GM23338 (cell line): ENCODE measurements around the gene POU2AF3. TPM values are rescaled to one million over a fixed set of nuclear protein-coding genes. Genes with fewer than 3 reads are reported as not detected.

ENCODE experiments used
- ATAC-seq: fragments of 200-7000 bp; cut with Tn5 transposase; 3 replicates; pipeline ENCODE4 v1.9.1; 2020
- DNase-seq: peaks from one replicate; pipeline ENCODE4 v3.0.0-alpha.2; 2015; ENCODE audit warnings: low spot score
- H2AFZ ChIP-seq: fragments of 200-600 bp; sonication (generic); 2 replicates; pipeline ENCODE4 v1.8.0; 2016; ENCODE audit warnings: antibody characterized with exemption, mild to moderate bottlenecking, moderate library complexity
- H3F3A ChIP-seq: fragments of 200-600 bp; sonication (generic); replicated peaks from 2 replicates; pipeline ENCODE4 v1.8.0; 2017; ENCODE audit warnings: antibody characterized with exemption, mixed run types, low read depth
- H3K27ac ChIP-seq: fragments of 200-600 bp; sonication (generic); 2 replicates; pipeline ENCODE4 v1.6.1; 2016; ENCODE audit warnings: low read depth
- H3K27me3 ChIP-seq: fragments of 200-600 bp; sonication (generic); 2 replicates; pipeline ENCODE4 v1.8.0; 2016; ENCODE audit warnings: mild to moderate bottlenecking, mixed run types, moderate library complexity; ENCODE audit not compliant: insufficient read depth
- H3K36me3 ChIP-seq: fragments of 200-600 bp; sonication (generic); 2 replicates; pipeline ENCODE4 v1.8.0; 2016; ENCODE audit warnings: mild to moderate bottlenecking; ENCODE audit not compliant: insufficient read depth
- H3K4me1 ChIP-seq: fragments of 200-600 bp; sonication (generic); 2 replicates; pipeline ENCODE4 v1.8.0; 2016; ENCODE audit warnings: mild to moderate bottlenecking, moderate library complexity; ENCODE audit not compliant: insufficient read depth
- H3K4me2 ChIP-seq: fragments of 200-600 bp; sonication (generic); 2 replicates; pipeline ENCODE4 v1.7.1; 2017; ENCODE audit warnings: mixed run types
- H3K4me3 ChIP-seq: fragments of 200-600 bp; sonication (generic); 2 replicates; pipeline ENCODE4 v1.6.1; 2016; ENCODE audit warnings: mixed run types
- H3K79me2 ChIP-seq: fragments of 200-600 bp; sonication (generic); replicated peaks from 2 replicates; pipeline ENCODE4 v1.8.0; 2017; ENCODE audit warnings: mild to moderate bottlenecking; ENCODE audit not compliant: insufficient read depth
- H3K9me2 ChIP-seq: fragments of 200-600 bp; sonication (generic); 2 replicates; pipeline ENCODE4 v1.8.0; 2017; ENCODE audit not compliant: insufficient read depth
- H4K20me1 ChIP-seq: fragments of 200-600 bp; sonication (generic); replicated peaks from 2 replicates; pipeline ENCODE4 v1.8.0; 2017; ENCODE audit warnings: mild to moderate bottlenecking; ENCODE audit not compliant: insufficient read depth
- H3K27ac Mint-ChIP-seq: 2 replicates; pipeline ENCODE4 v1.8.0; 2020; ENCODE audit warnings: inconsistent platforms, mild to moderate bottlenecking, moderate library complexity, mixed read lengths
- H3K27me3 Mint-ChIP-seq: 3 replicates; pipeline ENCODE4 v1.8.0; 2022; ENCODE audit warnings: low read depth, mild to moderate bottlenecking, moderate library complexity, mixed read lengths, inconsistent platforms; ENCODE audit not compliant: insufficient read depth, poor library complexity
- H3K36me3 Mint-ChIP-seq: 3 replicates; pipeline ENCODE4 v1.8.0; 2021; ENCODE audit warnings: low read depth, mild to moderate bottlenecking, inconsistent platforms, moderate library complexity, mixed read lengths
- H3K4me1 Mint-ChIP-seq: 3 replicates; pipeline ENCODE4 v1.8.0; 2020; ENCODE audit warnings: mild to moderate bottlenecking, inconsistent platforms, mixed read lengths
- H3K4me3 Mint-ChIP-seq: 3 replicates; pipeline ENCODE4 v1.8.0; 2021; ENCODE audit warnings: moderate library complexity, mild to moderate bottlenecking, inconsistent platforms, mixed read lengths
- H3K9me3 Mint-ChIP-seq: 3 replicates; pipeline ENCODE4 v1.8.0; 2020; ENCODE audit warnings: moderate library complexity, mild to moderate bottlenecking, inconsistent platforms, mixed read lengths
- CREB1 ChIP-seq: fragments of 250-450 bp; sonication (Bioruptor Pico); IDR thresholded peaks from 2 replicates; pipeline ENCODE4 v1.5.0; 2020; ENCODE audit warnings: low read depth, mild to moderate bottlenecking, moderate library complexity
- EZH2 ChIP-seq: fragments of 200-600 bp; sonication (generic); IDR thresholded peaks from one replicate; pipeline ENCODE4 v1.8.0; 2017; ENCODE audit warnings: antibody characterized with exemption, mild to moderate bottlenecking, low read depth; ENCODE audit not compliant: unreplicated experiment
- EZH2phosphoT487 ChIP-seq: fragments of 200-600 bp; sonication (generic); IDR thresholded peaks from one replicate; pipeline ENCODE4 v1.8.1; 2018; ENCODE audit warnings: antibody characterized with exemption; ENCODE audit not compliant: unreplicated experiment
- JUNB ChIP-seq: IDR thresholded peaks from one replicate; pipeline ENCODE4 v1.6.1; 2016; ENCODE audit warnings: antibody characterized with exemption; ENCODE audit not compliant: unreplicated experiment
- NANOG ChIP-seq: IDR thresholded peaks from 2 replicates; pipeline ENCODE4 v1.6.1; 2016; ENCODE audit warnings: antibody characterized with exemption, borderline replicate concordance
- POLR2AphosphoS5 ChIP-seq: IDR thresholded peaks from 2 replicates; pipeline ENCODE4 v1.6.1; 2016; ENCODE audit warnings: antibody characterized with exemption, low read depth
- ZNF114 ChIP-seq: fragments of 250-450 bp; sonication (Bioruptor Pico); IDR thresholded peaks from 2 replicates; pipeline ENCODE4 v1.5.0; 2020; ENCODE audit warnings: mild to moderate bottlenecking, moderate library complexity
- ZNF331 ChIP-seq: fragments of 250-450 bp; sonication (Bioruptor Pico); IDR thresholded peaks from 2 replicates; pipeline ENCODE4 v1.5.0; 2020; ENCODE audit warnings: low read depth, mild to moderate bottlenecking, moderate library complexity
- polyA plus RNA-seq: library from polyadenylated mRNA; unstranded; fragments of >200 nt; fragmentation: Nextera tagmentation; extraction: Ambion mirVana; gene quantifications from 2 replicates; pipeline ENCODE4 v1.2.1, GENCODE V29; 2016
- total RNA-seq: library from RNA; depleted of rRNA; stranded (reverse); fragments of >200 nt; shearing (Covaris generic); gene quantifications from 2 replicates; pipeline ENCODE4 v1.2.3, GENCODE V29; 2014
- TF ChIP-seq, protein P1 (sequence below): IDR thresholded peaks from one replicate; pipeline ENCODE4 v1.6.1; 2018; ENCODE audit warnings: antibody characterized with exemption; ENCODE audit not compliant: unreplicated experiment
- TF ChIP-seq, protein P2 (sequence below), 2 experiments: fragments of 200-600 bp in 1 of 2; sonication (generic) in 1 of 2; conservative IDR thresholded peaks; 2 replicates each; pipeline versions ENCODE4 v1.5.1 to v1.6.1; 2016 to 2017; ENCODE audit warnings: antibody characterized with exemption in 2 of 2, low read depth in 2 of 2, mild to moderate bottlenecking in 2 of 2, moderate library complexity in 1 of 2
- TF ChIP-seq, protein P3 (sequence below): IDR thresholded peaks from 2 replicates; pipeline ENCODE4 v1.6.1; 2016; ENCODE audit warnings: antibody characterized with exemption

The POU2AF3 gene
- total and polyA plus RNA-seq, 2 experiments from 2014 or later, result 2.7 to 3.4 TPM

DNA sequence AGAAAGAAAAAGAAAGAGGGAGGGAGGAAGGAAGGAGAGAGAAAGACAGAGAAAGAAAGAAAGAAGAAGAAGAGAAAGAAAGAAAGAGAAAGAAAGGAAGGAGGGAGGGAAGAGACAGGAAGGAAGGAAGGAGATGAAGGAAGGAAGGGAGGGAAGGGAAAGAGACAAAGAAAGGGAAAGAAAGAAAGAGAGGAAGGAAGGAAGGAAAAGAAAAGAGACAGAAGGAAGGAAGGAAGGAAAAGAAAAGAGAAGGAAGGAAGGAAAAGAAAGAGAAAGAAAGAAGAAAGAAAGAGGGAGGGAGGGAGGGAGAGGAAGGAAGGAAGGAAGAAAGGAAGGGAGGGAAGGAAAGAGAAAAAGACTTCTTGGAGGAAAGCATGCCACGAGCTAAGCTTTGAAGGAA, 33.7 kb upstream of the POU2AF3 start:
- no peak overlapping the region; the same call in 1 of the 2 replicates for H2AFZ ChIP-seq
- no peaks in the 10 kb centered on the region for H3K36me3 Mint-ChIP-seq
- no peaks in the 10 kb centered on the region for H3K27me3 Mint-ChIP-seq
- no peak overlapping the region for H3K27ac Mint-ChIP-seq
- no peaks in the 10 kb centered on the region for H3K79me2 ChIP-seq
- ATAC-seq (no peak), DNase-seq (no peak)
- H3K27ac ChIP-seq, result no peak overlapping the region
- H3K4me1 ChIP-seq, result no peaks in the 10 kb centered on the region
- H3K4me3 Mint-ChIP-seq, result no peak overlapping the region
- TF ChIP-seq POLR2AphosphoS5 (no peak), EZH2 (no peak)
- TF ChIP-seq, protein P1, sequence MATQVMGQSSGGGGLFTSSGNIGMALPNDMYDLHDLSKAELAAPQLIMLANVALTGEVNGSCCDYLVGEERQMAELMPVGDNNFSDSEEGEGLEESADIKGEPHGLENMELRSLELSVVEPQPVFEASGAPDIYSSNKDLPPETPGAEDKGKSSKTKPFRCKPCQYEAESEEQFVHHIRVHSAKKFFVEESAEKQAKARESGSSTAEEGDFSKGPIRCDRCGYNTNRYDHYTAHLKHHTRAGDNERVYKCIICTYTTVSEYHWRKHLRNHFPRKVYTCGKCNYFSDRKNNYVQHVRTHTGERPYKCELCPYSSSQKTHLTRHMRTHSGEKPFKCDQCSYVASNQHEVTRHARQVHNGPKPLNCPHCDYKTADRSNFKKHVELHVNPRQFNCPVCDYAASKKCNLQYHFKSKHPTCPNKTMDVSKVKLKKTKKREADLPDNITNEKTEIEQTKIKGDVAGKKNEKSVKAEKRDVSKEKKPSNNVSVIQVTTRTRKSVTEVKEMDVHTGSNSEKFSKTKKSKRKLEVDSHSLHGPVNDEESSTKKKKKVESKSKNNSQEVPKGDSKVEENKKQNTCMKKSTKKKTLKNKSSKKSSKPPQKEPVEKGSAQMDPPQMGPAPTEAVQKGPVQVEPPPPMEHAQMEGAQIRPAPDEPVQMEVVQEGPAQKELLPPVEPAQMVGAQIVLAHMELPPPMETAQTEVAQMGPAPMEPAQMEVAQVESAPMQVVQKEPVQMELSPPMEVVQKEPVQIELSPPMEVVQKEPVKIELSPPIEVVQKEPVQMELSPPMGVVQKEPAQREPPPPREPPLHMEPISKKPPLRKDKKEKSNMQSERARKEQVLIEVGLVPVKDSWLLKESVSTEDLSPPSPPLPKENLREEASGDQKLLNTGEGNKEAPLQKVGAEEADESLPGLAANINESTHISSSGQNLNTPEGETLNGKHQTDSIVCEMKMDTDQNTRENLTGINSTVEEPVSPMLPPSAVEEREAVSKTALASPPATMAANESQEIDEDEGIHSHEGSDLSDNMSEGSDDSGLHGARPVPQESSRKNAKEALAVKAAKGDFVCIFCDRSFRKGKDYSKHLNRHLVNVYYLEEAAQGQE, result no peak
- H3K4me3 ChIP-seq, result no peak overlapping the region
- no peaks in the 10 kb centered on the region for H3K4me1 Mint-ChIP-seq
- no peaks in the 10 kb centered on the region for H3K27me3 ChIP-seq
- no peaks in the 10 kb centered on the region for H3K9me3 Mint-ChIP-seq
- no peaks in the 10 kb centered on the region for H3F3A ChIP-seq
- no peaks in the 10 kb centered on the region for H4K20me1 ChIP-seq
- no peaks in the 10 kb centered on the region for H3K9me2 ChIP-seq
- no peak overlapping the region for H3K4me2 ChIP-seq
- no peaks in the 10 kb centered on the region for H3K36me3 ChIP-seq

DNA sequence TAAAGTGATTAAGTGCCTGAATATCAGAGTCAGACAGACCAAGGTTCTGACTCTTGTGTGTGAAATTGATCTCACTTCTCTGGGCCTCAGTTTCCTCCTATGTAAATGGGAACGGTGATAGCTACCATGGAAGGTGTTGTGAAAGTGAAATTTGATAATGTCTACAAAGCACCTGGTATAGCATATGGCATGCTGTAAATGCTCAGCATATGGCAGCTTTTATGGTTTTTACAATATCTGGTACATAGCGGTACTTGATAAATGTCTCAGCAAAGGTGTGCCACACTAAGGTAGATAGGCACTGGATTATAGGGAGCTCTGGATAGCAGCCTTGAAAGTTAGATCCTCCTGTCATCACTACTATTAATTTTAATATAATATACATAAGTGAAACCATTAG, 32.9 kb upstream of the POU2AF3 start:
- no peak overlapping the region for H3K4me3 ChIP-seq
- H3K4me2 ChIP-seq, result no peak overlapping the region
- no peak overlapping the region for H3K27ac ChIP-seq
- no peak overlapping the region for H3K27ac Mint-ChIP-seq
- H3K27me3 ChIP-seq, result no peaks in the 10 kb centered on the region
- H2AFZ ChIP-seq, result no peak overlapping the region
- no peaks in the 10 kb centered on the region for H3K9me3 Mint-ChIP-seq
- no peaks in the 10 kb centered on the region for H3K79me2 ChIP-seq
- H3K36me3 Mint-ChIP-seq, result no peaks in the 10 kb centered on the region
- DNase-seq (no peak), ATAC-seq (no peak)
- no peaks in the 10 kb centered on the region for H3K27me3 Mint-ChIP-seq
- no peaks in the 10 kb centered on the region for H3K36me3 ChIP-seq
- H4K20me1 ChIP-seq, result no peaks in the 10 kb centered on the region
- no peak overlapping the region for H3K4me3 Mint-ChIP-seq
- no peaks in the 10 kb centered on the region for H3K9me2 ChIP-seq
- H3F3A ChIP-seq, result no peaks in the 10 kb centered on the region
- H3K4me1 ChIP-seq, result no peaks in the 10 kb centered on the region
- no peaks in the 10 kb centered on the region; the same call in 2 of the 3 replicates for H3K4me1 Mint-ChIP-seq
- no peak for TF ChIP-seq ZNF331 (CRISPR knock-in tag)
- TF ChIP-seq, protein P2, sequence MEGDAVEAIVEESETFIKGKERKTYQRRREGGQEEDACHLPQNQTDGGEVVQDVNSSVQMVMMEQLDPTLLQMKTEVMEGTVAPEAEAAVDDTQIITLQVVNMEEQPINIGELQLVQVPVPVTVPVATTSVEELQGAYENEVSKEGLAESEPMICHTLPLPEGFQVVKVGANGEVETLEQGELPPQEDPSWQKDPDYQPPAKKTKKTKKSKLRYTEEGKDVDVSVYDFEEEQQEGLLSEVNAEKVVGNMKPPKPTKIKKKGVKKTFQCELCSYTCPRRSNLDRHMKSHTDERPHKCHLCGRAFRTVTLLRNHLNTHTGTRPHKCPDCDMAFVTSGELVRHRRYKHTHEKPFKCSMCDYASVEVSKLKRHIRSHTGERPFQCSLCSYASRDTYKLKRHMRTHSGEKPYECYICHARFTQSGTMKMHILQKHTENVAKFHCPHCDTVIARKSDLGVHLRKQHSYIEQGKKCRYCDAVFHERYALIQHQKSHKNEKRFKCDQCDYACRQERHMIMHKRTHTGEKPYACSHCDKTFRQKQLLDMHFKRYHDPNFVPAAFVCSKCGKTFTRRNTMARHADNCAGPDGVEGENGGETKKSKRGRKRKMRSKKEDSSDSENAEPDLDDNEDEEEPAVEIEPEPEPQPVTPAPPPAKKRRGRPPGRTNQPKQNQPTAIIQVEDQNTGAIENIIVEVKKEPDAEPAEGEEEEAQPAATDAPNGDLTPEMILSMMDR (conservative IDR thresholded peaks at IDR 0.05; ENCODE audit: low read depth in 2 of 2), result no peak
- no peak for TF ChIP-seq POLR2AphosphoS5
- TF ChIP-seq NANOG, result no peak
- no peak for TF ChIP-seq JUNB
- TF ChIP-seq, protein P1, result no peak
- TF ChIP-seq, protein P3, sequence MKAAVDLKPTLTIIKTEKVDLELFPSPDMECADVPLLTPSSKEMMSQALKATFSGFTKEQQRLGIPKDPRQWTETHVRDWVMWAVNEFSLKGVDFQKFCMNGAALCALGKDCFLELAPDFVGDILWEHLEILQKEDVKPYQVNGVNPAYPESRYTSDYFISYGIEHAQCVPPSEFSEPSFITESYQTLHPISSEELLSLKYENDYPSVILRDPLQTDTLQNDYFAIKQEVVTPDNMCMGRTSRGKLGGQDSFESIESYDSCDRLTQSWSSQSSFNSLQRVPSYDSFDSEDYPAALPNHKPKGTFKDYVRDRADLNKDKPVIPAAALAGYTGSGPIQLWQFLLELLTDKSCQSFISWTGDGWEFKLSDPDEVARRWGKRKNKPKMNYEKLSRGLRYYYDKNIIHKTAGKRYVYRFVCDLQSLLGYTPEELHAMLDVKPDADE, result no peak
- TF ChIP-seq CREB1, result no peak
- no peak for TF ChIP-seq EZH2phosphoT487
- TF ChIP-seq EZH2, result no peak
- TF ChIP-seq ZNF114 (CRISPR knock-in tag), result no peak
